ENCODE results near the gene NEK6. TPM values are rescaled to one million over a fixed set of nuclear protein-coding genes. Genes with fewer than 3 reads are reported as not detected.

NEK6 gene
- total and polyA plus RNA-seq, 2 experiments from 2014 or later, result 33.5 to 44.7 TPM

DNA sequence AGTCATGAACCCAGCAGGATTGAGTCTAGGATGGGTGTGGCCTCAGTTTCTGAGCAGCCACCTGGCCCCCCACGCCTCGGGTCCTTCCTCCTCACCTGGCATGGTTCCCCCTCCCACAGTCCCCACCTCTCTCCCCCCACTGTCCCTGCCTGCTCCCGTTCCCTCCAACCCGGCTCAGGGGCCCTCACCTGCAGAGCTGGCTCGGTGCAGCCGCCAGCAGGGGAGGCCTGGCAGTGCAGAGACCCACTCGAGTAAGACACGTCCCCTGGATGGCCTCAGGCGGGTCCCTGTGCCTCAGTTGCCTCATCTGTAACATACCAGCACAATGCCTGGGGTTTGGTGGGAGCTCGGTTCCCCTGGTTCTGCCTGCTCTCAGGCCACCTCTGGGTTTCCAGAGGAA lies 66.2 kb downstream of the NEK6 start:
- no peak overlapping the region for H3K27ac ChIP-seq
- no peak overlapping the region for H3K4me3 ChIP-seq
- no peaks in the 10 kb centered on the region for H3K4me1 ChIP-seq (ENCODE audit: insufficient read depth)
- no peak overlapping the region for H3K4me2 ChIP-seq
- no peaks in the 10 kb centered on the region for H3K79me2 ChIP-seq
- no peaks in the 10 kb centered on the region for H3K36me3 ChIP-seq (replicated peaks; ENCODE audit: insufficient read depth, low read depth)
- TF ChIP-seq, protein P1, sequence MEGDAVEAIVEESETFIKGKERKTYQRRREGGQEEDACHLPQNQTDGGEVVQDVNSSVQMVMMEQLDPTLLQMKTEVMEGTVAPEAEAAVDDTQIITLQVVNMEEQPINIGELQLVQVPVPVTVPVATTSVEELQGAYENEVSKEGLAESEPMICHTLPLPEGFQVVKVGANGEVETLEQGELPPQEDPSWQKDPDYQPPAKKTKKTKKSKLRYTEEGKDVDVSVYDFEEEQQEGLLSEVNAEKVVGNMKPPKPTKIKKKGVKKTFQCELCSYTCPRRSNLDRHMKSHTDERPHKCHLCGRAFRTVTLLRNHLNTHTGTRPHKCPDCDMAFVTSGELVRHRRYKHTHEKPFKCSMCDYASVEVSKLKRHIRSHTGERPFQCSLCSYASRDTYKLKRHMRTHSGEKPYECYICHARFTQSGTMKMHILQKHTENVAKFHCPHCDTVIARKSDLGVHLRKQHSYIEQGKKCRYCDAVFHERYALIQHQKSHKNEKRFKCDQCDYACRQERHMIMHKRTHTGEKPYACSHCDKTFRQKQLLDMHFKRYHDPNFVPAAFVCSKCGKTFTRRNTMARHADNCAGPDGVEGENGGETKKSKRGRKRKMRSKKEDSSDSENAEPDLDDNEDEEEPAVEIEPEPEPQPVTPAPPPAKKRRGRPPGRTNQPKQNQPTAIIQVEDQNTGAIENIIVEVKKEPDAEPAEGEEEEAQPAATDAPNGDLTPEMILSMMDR (IDR thresholded peaks at IDR 0.05; ENCODE audit: poor library complexity), result no peak
- TF ChIP-seq EZH2 (IDR thresholded peaks at IDR 0.05; ENCODE audit: borderline replicate concordance) (no peak), EZH2phosphoT487 (IDR thresholded peaks at IDR 0.05; ENCODE audit: low read depth, severe bottlenecking, unreplicated experiment) (no peak)
- no peaks in the 10 kb centered on the region for H3K9me2 ChIP-seq (replicated peaks; ENCODE audit: insufficient read depth)
- H3K9me3 ChIP-seq (ENCODE audit: low read depth), result no peaks in the 10 kb centered on the region
- no peaks in the 10 kb centered on the region for H3K27me3 ChIP-seq
- H2AFZ ChIP-seq, result no peak overlapping the region
- DNase-seq (ENCODE audit: low spot score), result no peak
- peaks cover 3% of the 10 kb centered on the region for H4K20me1 ChIP-seq (ENCODE audit: insufficient read depth, poor library complexity, severe bottlenecking)
- WGBS (ENCODE audit: low lambda C conversion rate, missing lambda C conversion rate), result 87% methylated on average over 8 of the region's 10 CpGs

DNA sequence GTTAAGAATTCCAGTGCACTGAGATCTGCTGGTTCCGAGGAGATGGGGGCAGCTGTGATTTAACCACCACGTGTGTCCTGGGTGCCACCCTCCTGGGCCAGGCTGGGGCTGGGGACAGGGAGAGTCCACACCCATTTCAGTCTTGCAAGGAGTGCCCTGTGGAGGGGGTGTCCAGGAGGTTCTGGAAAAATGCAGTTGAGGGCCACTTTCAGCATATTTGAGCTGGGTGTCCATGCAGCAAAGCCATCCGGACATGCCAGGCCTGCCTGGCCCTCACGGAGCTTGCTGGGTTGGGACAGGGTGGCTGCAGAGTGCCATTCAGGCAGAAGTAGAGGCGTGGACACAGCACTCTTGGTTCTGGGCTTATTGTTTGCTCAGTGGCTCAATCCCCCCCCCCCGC lies 68.1 kb downstream of the NEK6 start:
- H3K36me3 ChIP-seq (replicated peaks; ENCODE audit: insufficient read depth, low read depth), result no peaks in the 10 kb centered on the region
- no peaks in the 10 kb centered on the region for H3K79me2 ChIP-seq
- no peaks in the 10 kb centered on the region for H3K4me1 ChIP-seq (ENCODE audit: insufficient read depth)
- H3K27me3 ChIP-seq, result no peaks in the 10 kb centered on the region
- DNase-seq (ENCODE audit: low spot score), result no peak
- H3K4me3 ChIP-seq, result no peak overlapping the region
- WGBS (ENCODE audit: low lambda C conversion rate, missing lambda C conversion rate), result 99% methylated on average over 6 of the region's 6 CpGs
- H3K27ac ChIP-seq, result no peak overlapping the region
- no peak overlapping the region for H2AFZ ChIP-seq
- H4K20me1 ChIP-seq (ENCODE audit: insufficient read depth, poor library complexity, severe bottlenecking), result peaks cover under 1% of the 10 kb centered on the region
- H3K4me2 ChIP-seq, result no peak overlapping the region
- TF ChIP-seq, protein P1 (IDR thresholded peaks at IDR 0.05; ENCODE audit: poor library complexity), result no peak
- no peak for TF ChIP-seq EZH2 (IDR thresholded peaks at IDR 0.05; ENCODE audit: borderline replicate concordance)
- no peak for TF ChIP-seq EZH2phosphoT487 (IDR thresholded peaks at IDR 0.05; ENCODE audit: low read depth, severe bottlenecking, unreplicated experiment)
- H3K9me3 ChIP-seq (ENCODE audit: low read depth), result no peaks in the 10 kb centered on the region
- H3K9me2 ChIP-seq (replicated peaks; ENCODE audit: insufficient read depth), result no peaks in the 10 kb centered on the region

DNA sequence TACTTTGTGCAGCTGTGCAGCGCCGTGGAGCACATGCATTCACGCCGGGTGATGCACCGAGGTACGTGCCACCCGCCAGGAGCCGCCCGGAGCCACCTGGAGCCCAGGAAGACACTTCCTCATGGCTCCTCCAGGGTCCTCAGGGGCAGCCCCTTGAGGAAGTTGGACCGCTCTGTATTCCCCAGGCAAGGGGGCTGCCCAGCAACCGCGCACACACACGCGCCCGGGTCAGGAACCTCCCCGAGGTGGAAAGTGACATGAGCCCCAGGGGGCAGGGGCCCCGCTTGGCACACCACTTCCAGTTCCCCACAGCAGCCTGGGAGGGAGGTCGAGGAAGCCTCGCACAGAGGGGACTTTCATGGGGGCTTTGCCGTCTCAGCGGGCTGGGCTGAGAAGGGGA lies 68.6 kb downstream of the NEK6 start:
- Histone ChIP-seq H3K4me2 (no peak overlapping the region), H3K27ac (no peak overlapping the region), H3K4me1 (ENCODE audit: insufficient read depth) (no peaks in the 10 kb centered on the region), H3K9me2 (replicated peaks; ENCODE audit: insufficient read depth) (no peaks in the 10 kb centered on the region), H3K9me3 (ENCODE audit: low read depth) (no peaks in the 10 kb centered on the region), H2AFZ (no peak overlapping the region), H3K27me3 (no peaks in the 10 kb centered on the region), H3K79me2 (no peaks in the 10 kb centered on the region), H3K4me3 (no peak overlapping the region), H3K36me3 (replicated peaks; ENCODE audit: insufficient read depth, low read depth) (no peaks in the 10 kb centered on the region), H4K20me1 (ENCODE audit: insufficient read depth, poor library complexity, severe bottlenecking) (no peaks in the 10 kb centered on the region)
- no peak for DNase-seq (ENCODE audit: low spot score)
- TF ChIP-seq EZH2 (IDR thresholded peaks at IDR 0.05; ENCODE audit: borderline replicate concordance) (no peak), EZH2phosphoT487 (IDR thresholded peaks at IDR 0.05; ENCODE audit: low read depth, severe bottlenecking, unreplicated experiment) (no peak)
- WGBS (ENCODE audit: low lambda C conversion rate, missing lambda C conversion rate), result 94% methylated on average over 14 of the region's 21 CpGs

DNA sequence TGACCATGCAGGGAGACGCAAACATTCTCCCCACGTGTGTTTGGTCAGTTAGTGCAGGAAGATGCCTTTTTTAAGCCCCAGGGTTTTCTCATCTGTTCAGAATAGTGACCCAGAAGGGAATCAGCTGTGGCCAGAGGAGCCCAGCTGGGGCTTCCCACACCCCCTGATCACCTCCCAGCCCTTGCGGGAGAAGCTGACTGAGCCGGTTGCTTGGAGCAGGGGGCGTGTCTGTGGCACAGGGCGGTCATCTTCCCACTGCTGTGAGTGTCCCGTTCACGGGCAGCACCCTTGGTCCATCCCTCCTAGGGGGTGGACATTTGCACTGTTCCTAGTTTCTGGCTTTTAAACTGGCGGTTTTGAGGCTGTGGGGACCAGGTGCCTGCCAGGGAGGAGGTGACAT lies 69.7 kb downstream of the NEK6 start:
- Histone ChIP-seq H3K4me2 (no peak overlapping the region), H4K20me1 (ENCODE audit: insufficient read depth, poor library complexity, severe bottlenecking) (no peaks in the 10 kb centered on the region), H3K4me1 (ENCODE audit: insufficient read depth) (no peaks in the 10 kb centered on the region), H3K4me3 (no peak overlapping the region), H3K36me3 (replicated peaks; ENCODE audit: insufficient read depth, low read depth) (no peaks in the 10 kb centered on the region), H3K9me2 (replicated peaks; ENCODE audit: insufficient read depth) (no peaks in the 10 kb centered on the region), H3K9me3 (ENCODE audit: low read depth) (no peaks in the 10 kb centered on the region), H2AFZ (no peak overlapping the region), H3K27me3 (no peaks in the 10 kb centered on the region), H3K79me2 (no peaks in the 10 kb centered on the region), H3K27ac (no peak overlapping the region)
- 85% methylated on average over 9 of the region's 9 CpGs for WGBS (ENCODE audit: low lambda C conversion rate, missing lambda C conversion rate)
- no peak for DNase-seq (ENCODE audit: low spot score)
- TF ChIP-seq, protein P1 (IDR thresholded peaks at IDR 0.05; ENCODE audit: poor library complexity), result no peak
- TF ChIP-seq EZH2phosphoT487 (IDR thresholded peaks at IDR 0.05; ENCODE audit: low read depth, severe bottlenecking, unreplicated experiment) (no peak), EZH2 (IDR thresholded peaks at IDR 0.05; ENCODE audit: borderline replicate concordance) (no peak)

Data from hepatocyte (in vitro differentiated cells).